K562 (cell line): ENCODE data around the gene FARSA. TPM values are rescaled to one million over a fixed set of nuclear protein-coding genes. Genes with fewer than 3 reads are reported as not detected.

ENCODE experiments used
- ATF7 ChIP-seq: fragments of 450-650 bp; IDR thresholded peaks from 2 replicates; pipeline ENCODE4 v1.7.1; 2014; ENCODE audit warnings: mild to moderate bottlenecking, moderate library complexity
- COPS2 ChIP-seq: fragments of 450-650 bp; conservative IDR thresholded peaks from 2 replicates; pipeline ENCODE4 v1.6.1; 2016; ENCODE audit warnings: mild to moderate bottlenecking, moderate library complexity
- CREM ChIP-seq: IDR thresholded peaks from 2 replicates; pipeline ENCODE4 v1.6.1; 2014; ENCODE audit warnings: antibody characterized with exemption, low read depth
- CTCFL ChIP-seq: IDR thresholded peaks from 2 replicates; pipeline ENCODE4 v1.6.1; 2011; ENCODE audit warnings: borderline replicate concordance, low read depth, mild to moderate bottlenecking, moderate library complexity, low read length; ENCODE audit not compliant: insufficient read depth, poor library complexity, severe bottlenecking
- ELF4 ChIP-seq: fragments of 450-650 bp; formaldehyde crosslinking; IDR thresholded peaks from 2 replicates; pipeline ENCODE4 v1.4.0; 2022; ENCODE audit warnings: missing genetic modification characterization
- HNRNPUL1 ChIP-seq: fragments of 200-400 bp; formaldehyde crosslinking; IDR thresholded peaks from 2 replicates; pipeline ENCODE4 v1.6.1; 2017; ENCODE audit warnings: low read length
- JUN ChIP-seq, 2 experiments: sonication (generic) in 1 of 2; formaldehyde crosslinking in 1 of 2; IDR thresholded peaks; 2 replicates each; pipeline versions ENCODE4 v1.6.1 to v1.8.0; 2012 to 2022; ENCODE audit warnings: borderline replicate concordance in 2 of 2, mild to moderate bottlenecking in 2 of 2, improper control_type of control experiment in 1 of 2, low read depth in 1 of 2, low read length in 1 of 2, missing genetic modification reagents in 1 of 2
- KDM1A ChIP-seq, 2 experiments: fragments of 450-650 bp; IDR thresholded peaks; 2 replicates each; pipeline ENCODE4 v1.6.1; 2016; ENCODE audit warnings: mild to moderate bottlenecking in 2 of 2
- NFIX ChIP-seq: fragments of 250-450 bp; sonication (Bioruptor Pico); IDR thresholded peaks from 2 replicates; pipeline ENCODE4 v1.4.0; 2020; ENCODE audit warnings: low read depth, mild to moderate bottlenecking, moderate library complexity
- PKNOX1 ChIP-seq: fragments of 450-650 bp; IDR thresholded peaks from 2 replicates; pipeline ENCODE4 v1.6.1; 2016
- RAD51 ChIP-seq: fragments of 450-650 bp; IDR thresholded peaks from 2 replicates; pipeline ENCODE4 v1.7.1; 2016; ENCODE audit warnings: low read depth, mild to moderate bottlenecking, borderline replicate concordance
- SMAD1 ChIP-seq: fragments of 150-350 bp; IDR thresholded peaks from 2 replicates; pipeline ENCODE4 v1.6.1; 2014; ENCODE audit warnings: low read length, low read depth; ENCODE audit not compliant: partially characterized antibody
- ZKSCAN1 ChIP-seq: fragments of 150-350 bp; IDR thresholded peaks from 2 replicates; pipeline ENCODE4 v1.6.1; 2016; ENCODE audit warnings: low read depth, low read length
- ZNF384 ChIP-seq: IDR thresholded peaks from 2 replicates; pipeline ENCODE4 v1.6.1; 2012; ENCODE audit warnings: low read depth, low read length, improper control_type of control experiment
- ZNF507 ChIP-seq: conservative IDR thresholded peaks from 2 replicates; pipeline ENCODE4 v1.6.1; 2017; ENCODE audit warnings: missing genetic modification characterization, missing compliant biosample characterization
- polyA plus RNA-seq, 8 experiments: library from polyadenylated mRNA; depleted of rRNA in 4 of 8; stranded (reverse) in 5 of 8; unstranded in 3 of 8; fragments of >200 nt; fragmentation: Nextera tagmentation in 2 of 8; fragmentation: Illumina TruSeq in 1 of 8; extraction: Ambion mirVana in 2 of 8; extraction: Trizol in 1 of 8; gene quantifications; 2 replicates each; pipeline versions ENCODE4 v1.2.1 to v1.2.3, GENCODE V29; 2011 to 2014; ENCODE audit warnings: inconsistent platforms in 1 of 8, missing spikeins in 1 of 8
- total RNA-seq, 7 experiments: library from RNA; depleted of rRNA in 6 of 7; stranded (reverse); fragments of >200 nt in 6 of 7; fragmentation: Illumina TruSeq in 2 of 7; extraction: Trizol in 2 of 7; gene quantifications; 2 replicates each; pipeline versions ENCODE4 v1.2.1 to v1.2.3, GENCODE V29; 2011 to 2021; ENCODE audit warnings: low replicate concordance in 1 of 7
- TF ChIP-seq, protein P1 (sequence below): sonication (generic); formaldehyde crosslinking; IDR thresholded peaks from 2 replicates; pipeline ENCODE4 v1.8.1; 2022; ENCODE audit warnings: missing genetic modification reagents
- TF ChIP-seq, protein P2 (sequence below): fragments of 450-650 bp; IDR thresholded peaks from 2 replicates; pipeline ENCODE4 v1.6.1; 2017; ENCODE audit warnings: antibody characterized with exemption, mild to moderate bottlenecking
- TF ChIP-seq, protein P3 (sequence below): fragments of 250-450 bp; sonication (Bioruptor Pico); IDR thresholded peaks from 2 replicates; pipeline ENCODE4 v1.5.0; 2021

Gene FARSA
- total and polyA plus RNA-seq, 9 of the 15 experiments (the other 6 are each of a cell fraction or from before 2014, with no cell fraction given) = 25.2 to 237 (median 89.6) TPM

DNA sequence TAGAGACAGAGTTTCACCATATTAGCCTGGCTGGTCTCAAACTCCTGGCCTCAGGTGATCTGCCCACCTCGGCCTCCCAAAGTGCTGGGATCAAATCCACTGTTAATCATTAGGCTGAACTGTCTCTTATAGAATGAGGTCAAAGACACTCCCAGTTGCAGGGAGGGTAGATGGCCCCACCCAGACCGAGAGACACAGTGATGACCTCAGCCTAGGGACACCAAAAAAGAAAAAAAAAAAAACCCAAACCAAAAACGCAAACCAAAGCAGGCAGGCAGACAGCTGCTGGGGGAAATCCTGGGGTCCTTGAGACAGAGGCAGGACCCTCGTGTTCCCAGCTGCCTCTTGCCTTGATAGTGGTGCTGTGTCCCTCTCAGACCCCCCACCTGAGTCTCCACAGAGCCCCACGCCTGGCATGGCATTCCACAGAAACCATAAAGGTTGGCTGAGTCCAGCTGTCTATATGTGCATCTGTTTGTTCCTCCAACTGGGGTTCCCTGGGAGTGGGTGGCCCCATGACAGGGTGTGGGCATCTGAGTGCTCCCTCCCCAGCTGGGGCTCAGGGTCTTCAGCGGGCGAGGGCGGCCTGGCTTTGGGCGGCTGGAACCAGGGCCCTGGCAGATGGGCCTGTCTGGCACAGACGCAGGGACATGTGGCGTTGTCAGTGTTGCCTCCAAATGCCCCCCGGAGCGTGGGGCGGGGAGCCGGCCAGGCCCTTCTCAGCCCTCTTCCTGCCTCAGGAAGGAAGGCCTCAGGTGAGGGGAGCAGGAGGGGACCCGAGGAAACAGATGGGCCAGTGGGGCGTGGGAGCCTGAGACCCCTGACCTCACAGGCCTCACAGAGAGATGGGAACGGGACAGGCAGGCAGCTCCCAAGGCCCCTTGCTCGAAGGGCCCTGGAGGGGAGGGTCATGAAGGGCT lies 41.0 kb upstream of the FARSA start (continued):
- TF ChIP-seq ELF4 (CRISPR knock-in tag) (no peak), COPS2 (no peak), ZKSCAN1 (no peak), PKNOX1 (peak; percentile 47), HNRNPUL1 (no peak), KDM1A (IDR thresholded peaks at IDR 0.05) (no peak), CTCFL (no peak), ATF7 (peak; percentile 83), RAD51 (no peak), ZNF507 (no peak), SMAD1 (no peak), CREM (peak; percentile 40; the same call in 1 of the 2 replicates), JUN (IDR thresholded peaks at IDR 0.05; ENCODE audit: borderline replicate concordance, low read depth, low read length) (0 out of 2 replicates have a peak, but pooled peaks have one; percentile 29), JUN (CRISPR knock-in tag; IDR thresholded peaks at IDR 0.05; ENCODE audit: borderline replicate concordance) (no peak), NFIX (CRISPR knock-in tag) (no peak), ZNF384 (peak; percentile 90)
- TF ChIP-seq, protein P1, sequence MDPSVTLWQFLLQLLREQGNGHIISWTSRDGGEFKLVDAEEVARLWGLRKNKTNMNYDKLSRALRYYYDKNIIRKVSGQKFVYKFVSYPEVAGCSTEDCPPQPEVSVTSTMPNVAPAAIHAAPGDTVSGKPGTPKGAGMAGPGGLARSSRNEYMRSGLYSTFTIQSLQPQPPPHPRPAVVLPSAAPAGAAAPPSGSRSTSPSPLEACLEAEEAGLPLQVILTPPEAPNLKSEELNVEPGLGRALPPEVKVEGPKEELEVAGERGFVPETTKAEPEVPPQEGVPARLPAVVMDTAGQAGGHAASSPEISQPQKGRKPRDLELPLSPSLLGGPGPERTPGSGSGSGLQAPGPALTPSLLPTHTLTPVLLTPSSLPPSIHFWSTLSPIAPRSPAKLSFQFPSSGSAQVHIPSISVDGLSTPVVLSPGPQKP (CRISPR knock-in tag) = no peak
- TF ChIP-seq, protein P2, sequence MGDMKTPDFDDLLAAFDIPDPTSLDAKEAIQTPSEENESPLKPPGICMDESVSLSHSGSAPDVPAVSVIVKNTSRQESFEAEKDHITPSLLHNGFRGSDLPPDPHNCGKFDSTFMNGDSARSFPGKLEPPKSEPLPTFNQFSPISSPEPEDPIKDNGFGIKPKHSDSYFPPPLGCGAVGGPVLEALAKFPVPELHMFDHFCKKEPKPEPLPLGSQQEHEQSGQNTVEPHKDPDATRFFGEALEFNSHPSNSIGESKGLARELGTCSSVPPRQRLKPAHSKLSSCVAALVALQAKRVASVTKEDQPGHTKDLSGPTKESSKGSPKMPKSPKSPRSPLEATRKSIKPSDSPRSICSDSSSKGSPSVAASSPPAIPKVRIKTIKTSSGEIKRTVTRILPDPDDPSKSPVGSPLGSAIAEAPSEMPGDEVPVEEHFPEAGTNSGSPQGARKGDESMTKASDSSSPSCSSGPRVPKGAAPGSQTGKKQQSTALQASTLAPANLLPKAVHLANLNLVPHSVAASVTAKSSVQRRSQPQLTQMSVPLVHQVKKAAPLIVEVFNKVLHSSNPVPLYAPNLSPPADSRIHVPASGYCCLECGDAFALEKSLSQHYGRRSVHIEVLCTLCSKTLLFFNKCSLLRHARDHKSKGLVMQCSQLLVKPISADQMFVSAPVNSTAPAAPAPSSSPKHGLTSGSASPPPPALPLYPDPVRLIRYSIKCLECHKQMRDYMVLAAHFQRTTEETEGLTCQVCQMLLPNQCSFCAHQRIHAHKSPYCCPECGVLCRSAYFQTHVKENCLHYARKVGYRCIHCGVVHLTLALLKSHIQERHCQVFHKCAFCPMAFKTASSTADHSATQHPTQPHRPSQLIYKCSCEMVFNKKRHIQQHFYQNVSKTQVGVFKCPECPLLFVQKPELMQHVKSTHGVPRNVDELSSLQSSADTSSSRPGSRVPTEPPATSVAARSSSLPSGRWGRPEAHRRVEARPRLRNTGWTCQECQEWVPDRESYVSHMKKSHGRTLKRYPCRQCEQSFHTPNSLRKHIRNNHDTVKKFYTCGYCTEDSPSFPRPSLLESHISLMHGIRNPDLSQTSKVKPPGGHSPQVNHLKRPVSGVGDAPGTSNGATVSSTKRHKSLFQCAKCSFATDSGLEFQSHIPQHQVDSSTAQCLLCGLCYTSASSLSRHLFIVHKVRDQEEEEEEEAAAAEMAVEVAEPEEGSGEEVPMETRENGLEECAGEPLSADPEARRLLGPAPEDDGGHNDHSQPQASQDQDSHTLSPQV = no peak
- TF ChIP-seq, protein P3, sequence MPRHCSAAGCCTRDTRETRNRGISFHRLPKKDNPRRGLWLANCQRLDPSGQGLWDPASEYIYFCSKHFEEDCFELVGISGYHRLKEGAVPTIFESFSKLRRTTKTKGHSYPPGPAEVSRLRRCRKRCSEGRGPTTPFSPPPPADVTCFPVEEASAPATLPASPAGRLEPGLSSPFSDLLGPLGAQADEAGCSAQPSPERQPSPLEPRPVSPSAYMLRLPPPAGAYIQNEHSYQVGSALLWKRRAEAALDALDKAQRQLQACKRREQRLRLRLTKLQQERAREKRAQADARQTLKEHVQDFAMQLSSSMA (CRISPR knock-in tag) = no peak
